Peyer's patch (tissue), 4 donors: ENCODE measurements around the gene GARIN3.

Experiments used
- POLR2A ChIP-seq, 2 donors: fragments of 450-650 bp; IDR thresholded peaks; one replicate each; pipeline ENCODE4 v1.5.1; 2017; ENCODE audit warnings: antibody characterized with exemption in 2 of 2, mild to moderate bottlenecking in 2 of 2, moderate library complexity in 2 of 2
- TF ChIP-seq, protein P1 (sequence below), 6 experiments: fragments of 450-650 bp in 4 of 6; fragments of 200-600 bp in 2 of 6; sonication (generic) in 1 of 6; IDR thresholded peaks; one replicate each; pipeline ENCODE4 v1.5.1; 2017 to 2019; ENCODE audit warnings: antibody characterized with exemption in 6 of 6, mild to moderate bottlenecking in 3 of 6, moderate library complexity in 1 of 6

GRCh38 chr5:157155297-157155696, 10.8 kb downstream of the GARIN3 start:
- no peak for TF ChIP-seq POLR2A (IDR thresholded peaks at IDR 0.05)
- TF ChIP-seq, protein P1, sequence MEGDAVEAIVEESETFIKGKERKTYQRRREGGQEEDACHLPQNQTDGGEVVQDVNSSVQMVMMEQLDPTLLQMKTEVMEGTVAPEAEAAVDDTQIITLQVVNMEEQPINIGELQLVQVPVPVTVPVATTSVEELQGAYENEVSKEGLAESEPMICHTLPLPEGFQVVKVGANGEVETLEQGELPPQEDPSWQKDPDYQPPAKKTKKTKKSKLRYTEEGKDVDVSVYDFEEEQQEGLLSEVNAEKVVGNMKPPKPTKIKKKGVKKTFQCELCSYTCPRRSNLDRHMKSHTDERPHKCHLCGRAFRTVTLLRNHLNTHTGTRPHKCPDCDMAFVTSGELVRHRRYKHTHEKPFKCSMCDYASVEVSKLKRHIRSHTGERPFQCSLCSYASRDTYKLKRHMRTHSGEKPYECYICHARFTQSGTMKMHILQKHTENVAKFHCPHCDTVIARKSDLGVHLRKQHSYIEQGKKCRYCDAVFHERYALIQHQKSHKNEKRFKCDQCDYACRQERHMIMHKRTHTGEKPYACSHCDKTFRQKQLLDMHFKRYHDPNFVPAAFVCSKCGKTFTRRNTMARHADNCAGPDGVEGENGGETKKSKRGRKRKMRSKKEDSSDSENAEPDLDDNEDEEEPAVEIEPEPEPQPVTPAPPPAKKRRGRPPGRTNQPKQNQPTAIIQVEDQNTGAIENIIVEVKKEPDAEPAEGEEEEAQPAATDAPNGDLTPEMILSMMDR (IDR thresholded peaks at IDR 0.05): no peak
